SK-N-SH (cell line): Measurements from ENCODE around the gene FXYD7. TPM values are rescaled to one million over a fixed set of nuclear protein-coding genes. Genes with fewer than 3 reads are reported as not detected.

Source experiments
- CTCF ChIA-PET: fragments of 300-600, 350-600 bp; formaldehyde crosslinking; extraction: SDS; loops from one replicate; lab custom pipeline; 2021; lab: Yijun Ruan, JAX
- POLR2A ChIA-PET: fragments of 350-600 bp; sonication (Branson Sonifier 250); formaldehyde crosslinking; extraction: SDS; loops from one replicate; lab custom pipeline; 2020; ENCODE audit warnings: antibody characterized with exemption, inconsistent platforms; lab: Yijun Ruan, JAX
- DNase-seq: peaks from one replicate; pipeline ENCODE4 v3.0.0; 2012
- H2AFZ ChIP-seq: fragments of 200-600 bp; sonication (generic); 2 replicates; pipeline ENCODE4 v1.8.1; 2016; ENCODE audit warnings: antibody characterized with exemption, mild to moderate bottlenecking, low read depth
- H3F3A ChIP-seq: fragments of 200-600 bp; sonication (generic); replicated peaks from 2 replicates; pipeline ENCODE3; 2016; ENCODE audit warnings: antibody characterized with exemption, mild to moderate bottlenecking; ENCODE audit not compliant: insufficient read depth
- H3K27ac ChIP-seq, 2 experiments: fragments of 200-500 bp in 1 of 2; fragments of 200-600 bp in 1 of 2; sonication (Bioruptor generic) in 1 of 2; sonication (generic), shearing (Covaris generic) in 1 of 2; 2 replicates each; pipeline versions ENCODE4 v1.5.1 to v1.6.1; 2014 to 2016; ENCODE audit warnings: low read depth in 2 of 2, inconsistent platforms in 1 of 2, low read length in 1 of 2, mild to moderate bottlenecking in 1 of 2, mixed read lengths in 1 of 2
- H3K27me3 ChIP-seq: fragments of 200-600 bp; sonication (generic), shearing (Covaris generic); 2 replicates; pipeline ENCODE4 v1.6.1; 2016; ENCODE audit warnings: mixed run types; ENCODE audit not compliant: insufficient read depth
- H3K36me3 ChIP-seq, 2 experiments: fragments of 200-500 bp in 1 of 2; fragments of 200-600 bp in 1 of 2; sonication (Bioruptor generic) in 1 of 2; sonication (generic) in 1 of 2; replicated peaks in 1 of 2; 2 replicates each; pipeline versions ENCODE3 to v1.5.1; 2014 to 2016; ENCODE audit warnings: low read length in 1 of 2, mild to moderate bottlenecking in 1 of 2; ENCODE audit not compliant: insufficient read depth in 2 of 2, control insufficient read depth in 1 of 2
- H3K4me1 ChIP-seq, 2 experiments: fragments of 200-500 bp in 1 of 2; fragments of 200-600 bp in 1 of 2; sonication (Bioruptor generic) in 1 of 2; sonication (generic), shearing (Covaris generic) in 1 of 2; 2 replicates each; pipeline versions ENCODE4 v1.5.1 to v1.6.1; 2014 to 2016; ENCODE audit warnings: low read depth in 1 of 2, low read length in 1 of 2, mixed run types in 1 of 2; ENCODE audit not compliant: insufficient read depth in 2 of 2, control insufficient read depth in 1 of 2
- H3K4me2 ChIP-seq: fragments of 200-600 bp; sonication (generic), shearing (Covaris generic); 2 replicates; pipeline ENCODE4 v1.6.1; 2017; ENCODE audit warnings: mixed run types
- H3K4me3 ChIP-seq, 2 experiments: fragments of 200-500 bp in 1 of 2; fragments of 200-600 bp in 1 of 2; sonication (Bioruptor generic) in 1 of 2; sonication (generic), shearing (Covaris generic) in 1 of 2; 2 replicates each; pipeline versions ENCODE4 v1.5.1 to v1.8.1; 2014 to 2016; ENCODE audit warnings: low read depth in 2 of 2, inconsistent platforms in 1 of 2, low read length in 1 of 2, mild to moderate bottlenecking in 1 of 2, mixed read lengths in 1 of 2, moderate library complexity in 1 of 2
- H3K79me2 ChIP-seq: fragments of 200-600 bp; sonication (generic); 2 replicates; pipeline ENCODE4 v1.8.1; 2017; ENCODE audit warnings: mild to moderate bottlenecking; ENCODE audit not compliant: insufficient read depth
- H3K9ac ChIP-seq: fragments of 200-600 bp; sonication (generic); 2 replicates; pipeline ENCODE4 v1.6.1; 2017; ENCODE audit warnings: mixed run types
- H3K9me2 ChIP-seq: fragments of 200-600 bp; sonication (generic); 2 replicates; pipeline ENCODE4 v1.6.1; 2017; ENCODE audit warnings: mixed run types
- H3K9me3 ChIP-seq: fragments of 200-600 bp; sonication (generic); 2 replicates; pipeline ENCODE4 v1.6.1; 2017; ENCODE audit warnings: mixed run types, mild to moderate bottlenecking, moderate library complexity
- H4K20me1 ChIP-seq: fragments of 200-600 bp; sonication (generic); 2 replicates; pipeline ENCODE4 v1.6.1; 2017; ENCODE audit warnings: mild to moderate bottlenecking, mixed run types; ENCODE audit not compliant: insufficient read depth
- FOXM1 ChIP-seq: IDR thresholded peaks from 2 replicates; pipeline ENCODE4 v1.4.0; 2012; ENCODE audit warnings: low read depth, mild to moderate bottlenecking
- GABPA ChIP-seq: IDR thresholded peaks from 2 replicates; pipeline ENCODE4 v1.4.0; 2012; ENCODE audit warnings: low read depth, mild to moderate bottlenecking
- MAX ChIP-seq: IDR thresholded peaks from 2 replicates; pipeline ENCODE4 v1.4.0; 2012; ENCODE audit warnings: low read depth
- POLR2AphosphoS5 ChIP-seq: IDR thresholded peaks from 2 replicates; pipeline ENCODE4 v1.6.1; 2012; ENCODE audit warnings: low read depth, low read length
- RCOR1 ChIP-seq: fragments of 150-350 bp; IDR thresholded peaks from 2 replicates; pipeline ENCODE4 v1.6.1; 2017; ENCODE audit warnings: antibody characterized with exemption, low read length
- RFX5 ChIP-seq: IDR thresholded peaks from 2 replicates; pipeline ENCODE4 v1.6.1; 2012; ENCODE audit warnings: mild to moderate bottlenecking, improper control_type of control experiment, low read length
- SMC3 ChIP-seq: IDR thresholded peaks from 2 replicates; pipeline ENCODE4 v1.6.1; 2012; ENCODE audit warnings: low read depth, low read length, improper control_type of control experiment
- TEAD4 ChIP-seq: IDR thresholded peaks from 2 replicates; pipeline ENCODE4 v1.4.0; 2012; ENCODE audit warnings: mild to moderate bottlenecking, borderline replicate concordance; ENCODE audit not compliant: insufficient read depth
- USF1 ChIP-seq: IDR thresholded peaks from 2 replicates; pipeline ENCODE4 v1.4.0; 2012; ENCODE audit warnings: low read depth, borderline replicate concordance
- ZBTB33 ChIP-seq: IDR thresholded peaks from 2 replicates; pipeline ENCODE4 v1.4.0; 2012; ENCODE audit warnings: low read depth, borderline replicate concordance
- WGBS: methylation state at CpG from one replicate; pipeline ENCODE4 v1.1.6; 2017; ENCODE audit warnings: low lambda C conversion rate; 5-methylcytosine and 5-hydroxymethylcytosine counted together
- polyA plus RNA-seq, 3 experiments: library from polyadenylated mRNA; depleted of rRNA; stranded (reverse); fragments of >200 nt; gene quantifications; 2 replicates each; pipeline ENCODE4 v1.2.3, GENCODE V29; 2012
- TF ChIP-seq, protein P1 (sequence below): fragments of 150-350 bp; IDR thresholded peaks from 2 replicates; pipeline ENCODE4 v1.6.1; 2017; ENCODE audit warnings: antibody characterized with exemption, low read length, low read depth, borderline replicate concordance
- TF ChIP-seq, protein P2 (sequence below): IDR thresholded peaks from 2 replicates; pipeline ENCODE4 v1.6.1; 2012; ENCODE audit warnings: mild to moderate bottlenecking, low read depth, low read length, moderate library complexity

FXYD7 gene
- polyA plus RNA-seq, 1 of the 3 experiments (the other 2 are of a cell fraction), result 0.44 TPM

GRCh38 chr19:35119578-35120155 is 23.4 kb upstream of the FXYD7 start:
- WGBS, result 89% methylated on average over 9 of the region's 9 CpGs
- Histone ChIP-seq H3K36me3 (no peaks in the 10 kb centered on the region), H3K4me2 (no peak overlapping the region), H3K9me3 (no peaks in the 10 kb centered on the region), H3K4me1 (peaks cover 0 to 12% of the 10 kb centered on the region in 2 experiments; a peak in 1 of 4 replicates), H3K9me2 (no peaks in the 10 kb centered on the region), H2AFZ (no peak overlapping the region), H3K4me3 (no peak overlapping the region), H3K9ac (no peak overlapping the region), H3K27me3 (no peaks in the 10 kb centered on the region; the same call in 1 of the 2 replicates), H3K27ac (no peak overlapping the region), H4K20me1 (no peaks in the 10 kb centered on the region), H3K79me2 (no peaks in the 10 kb centered on the region), H3F3A (no peaks in the 10 kb centered on the region)
- ChIA-PET CTCF (interaction anchor here (0.9 to 2.8 kb wide), 4 partner anchors 16 to 53 kb away, joined by 3 to 14 read pairs (median 10); partner anchors contain the start of genes FXYD7 and LGI4), POLR2A (no interaction called here)
- TF ChIP-seq, protein P1, sequence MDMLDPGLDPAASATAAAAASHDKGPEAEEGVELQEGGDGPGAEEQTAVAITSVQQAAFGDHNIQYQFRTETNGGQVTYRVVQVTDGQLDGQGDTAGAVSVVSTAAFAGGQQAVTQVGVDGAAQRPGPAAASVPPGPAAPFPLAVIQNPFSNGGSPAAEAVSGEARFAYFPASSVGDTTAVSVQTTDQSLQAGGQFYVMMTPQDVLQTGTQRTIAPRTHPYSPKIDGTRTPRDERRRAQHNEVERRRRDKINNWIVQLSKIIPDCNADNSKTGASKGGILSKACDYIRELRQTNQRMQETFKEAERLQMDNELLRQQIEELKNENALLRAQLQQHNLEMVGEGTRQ, result no peak
- no peak for TF ChIP-seq TEAD4
- TF ChIP-seq RCOR1, result no peak
- no peak for TF ChIP-seq SMC3
- TF ChIP-seq, protein P2, sequence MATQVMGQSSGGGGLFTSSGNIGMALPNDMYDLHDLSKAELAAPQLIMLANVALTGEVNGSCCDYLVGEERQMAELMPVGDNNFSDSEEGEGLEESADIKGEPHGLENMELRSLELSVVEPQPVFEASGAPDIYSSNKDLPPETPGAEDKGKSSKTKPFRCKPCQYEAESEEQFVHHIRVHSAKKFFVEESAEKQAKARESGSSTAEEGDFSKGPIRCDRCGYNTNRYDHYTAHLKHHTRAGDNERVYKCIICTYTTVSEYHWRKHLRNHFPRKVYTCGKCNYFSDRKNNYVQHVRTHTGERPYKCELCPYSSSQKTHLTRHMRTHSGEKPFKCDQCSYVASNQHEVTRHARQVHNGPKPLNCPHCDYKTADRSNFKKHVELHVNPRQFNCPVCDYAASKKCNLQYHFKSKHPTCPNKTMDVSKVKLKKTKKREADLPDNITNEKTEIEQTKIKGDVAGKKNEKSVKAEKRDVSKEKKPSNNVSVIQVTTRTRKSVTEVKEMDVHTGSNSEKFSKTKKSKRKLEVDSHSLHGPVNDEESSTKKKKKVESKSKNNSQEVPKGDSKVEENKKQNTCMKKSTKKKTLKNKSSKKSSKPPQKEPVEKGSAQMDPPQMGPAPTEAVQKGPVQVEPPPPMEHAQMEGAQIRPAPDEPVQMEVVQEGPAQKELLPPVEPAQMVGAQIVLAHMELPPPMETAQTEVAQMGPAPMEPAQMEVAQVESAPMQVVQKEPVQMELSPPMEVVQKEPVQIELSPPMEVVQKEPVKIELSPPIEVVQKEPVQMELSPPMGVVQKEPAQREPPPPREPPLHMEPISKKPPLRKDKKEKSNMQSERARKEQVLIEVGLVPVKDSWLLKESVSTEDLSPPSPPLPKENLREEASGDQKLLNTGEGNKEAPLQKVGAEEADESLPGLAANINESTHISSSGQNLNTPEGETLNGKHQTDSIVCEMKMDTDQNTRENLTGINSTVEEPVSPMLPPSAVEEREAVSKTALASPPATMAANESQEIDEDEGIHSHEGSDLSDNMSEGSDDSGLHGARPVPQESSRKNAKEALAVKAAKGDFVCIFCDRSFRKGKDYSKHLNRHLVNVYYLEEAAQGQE, result no peak
- TF ChIP-seq POLR2AphosphoS5, result no peak
- no peak for TF ChIP-seq USF1
- no peak for TF ChIP-seq MAX
- no peak for TF ChIP-seq FOXM1
- no peak for TF ChIP-seq RFX5
- no peak for TF ChIP-seq ZBTB33
- no peak for TF ChIP-seq GABPA
- no peak for DNase-seq
